ENCODE measurements around the gene JPH4. TPM values are rescaled to one million over a fixed set of nuclear protein-coding genes. Genes with fewer than 3 reads are reported as not detected.
A peak's percentile ranks its signal among the peaks of the same experiment; 100 is the strongest.
"Not testable (repeated sequence)": the region's sequence is repeated elsewhere in the genome, so short reads cannot be mapped to it uniquely, and the experiment has no call there.

The JPH4 gene
- total and polyA plus RNA-seq, 8 donors: 0.15 to 1.1 (median 0.47) TPM; not detected in 2

- peaks cover 0 to 10% (median 2%) of the 10 kb centered on the region in 4 donors for H3K4me1 ChIP-seq
- TF ChIP-seq POLR2A (IDR thresholded peaks at IDR 0.05) (no peak), CTCF (IDR thresholded peaks at IDR 0.05) (peak in 5 of 7 experiments; percentile 49 to 74 (median 70))
- peak in 1 of 2 donors; percentile 80 for DNase-seq
- no peaks in the 10 kb centered on the region for H3K27me3 ChIP-seq
- H3K36me3 ChIP-seq: peaks cover 0 to 5% (median 3%) of the 10 kb centered on the region in 4 donors
- H3K9me3 ChIP-seq: no peaks in the 10 kb centered on the region
- 33 to 43% (median 36%) methylated on average over 10 of the region's 10 CpGs for WGBS, 5 donors
- no peak overlapping the region for H3K4me3 ChIP-seq
- intact Hi-C loops (cut with DNase I; ENCODE audit: low total_unique reads): no loop called here
- H3K27ac ChIP-seq: no peak overlapping the region
Observed at GRCh38 chr14:23539248-23540140, 39.1 kb downstream of the JPH4 start.

GRCh38 chr14:23538785-23539184, 39.8 kb downstream of the JPH4 start:
- Histone ChIP-seq H3K4me1 (peaks cover 0 to 10% (median 0%) of the 10 kb centered on the region in 4 donors), H3K9me3 (no peaks in the 10 kb centered on the region), H3K27me3 (no peaks in the 10 kb centered on the region), H3K27ac (no peak overlapping the region), H3K36me3 (peaks cover 0 to 11% (median 5%) of the 10 kb centered on the region in 4 donors), H3K4me3 (no peak overlapping the region)
- DNase-seq: peak in 1 of 2 donors; percentile 65
- intact Hi-C loops (cut with DNase I; ENCODE audit: low total_unique reads): no loop called here
- 44 to 55% (median 49%) methylated on average over 7 of the region's 7 CpGs for WGBS, 5 donors
- TF ChIP-seq POLR2AphosphoS5 (IDR thresholded peaks at IDR 0.05) (no peak), EP300 (IDR thresholded peaks at IDR 0.05) (no peak), POLR2A (IDR thresholded peaks at IDR 0.05) (no peak), CTCF (IDR thresholded peaks at IDR 0.05) (no peak)

- H3K36me3 ChIP-seq: peaks cover 0 to 11% (median 5%) of the 10 kb centered on the region in 4 donors
- TF ChIP-seq POLR2AphosphoS5 (IDR thresholded peaks at IDR 0.05): no peak
- no peak for TF ChIP-seq POLR2A (IDR thresholded peaks at IDR 0.05)
- TF ChIP-seq CTCF (IDR thresholded peaks at IDR 0.05): no peak
- TF ChIP-seq EP300 (IDR thresholded peaks at IDR 0.05): no peak
- H3K4me1 ChIP-seq: peaks cover 0 to 10% (median 0%) of the 10 kb centered on the region in 4 donors
- 67 to 74% (median 71%) methylated on average over 10 of the region's 10 CpGs for WGBS, 5 donors
- intact Hi-C loops (cut with DNase I; ENCODE audit: low total_unique reads): no loop called here
- no peaks in the 10 kb centered on the region for H3K9me3 ChIP-seq
- DNase-seq: no peak
- H3K4me3 ChIP-seq: no peak overlapping the region
- H3K27me3 ChIP-seq: no peaks in the 10 kb centered on the region
- no peak overlapping the region for H3K27ac ChIP-seq
Observed at GRCh38 chr14:23538050-23538718, 40.4 kb downstream of the JPH4 start.

GRCh38 chr14:23537351-23538049, 41.1 kb downstream of the JPH4 start:
- H3K9me3 ChIP-seq: no peaks in the 10 kb centered on the region
- 56 to 67% (median 62%) methylated on average over 12 to 13 of the region's 13 CpGs for WGBS, 5 donors
- DNase-seq: no peak
- TF ChIP-seq EP300 (IDR thresholded peaks at IDR 0.05) (no peak), POLR2AphosphoS5 (IDR thresholded peaks at IDR 0.05) (no peak), POLR2A (IDR thresholded peaks at IDR 0.05) (no peak), CTCF (IDR thresholded peaks at IDR 0.05) (no peak)
- H3K27me3 ChIP-seq: no peaks in the 10 kb centered on the region
- H3K27ac ChIP-seq: no peak overlapping the region
- peaks cover 0 to 11% (median 5%) of the 10 kb centered on the region in 4 donors for H3K36me3 ChIP-seq
- H3K4me3 ChIP-seq: no peak overlapping the region
- H3K4me1 ChIP-seq: peaks cover 0 to 10% (median 0%) of the 10 kb centered on the region in 4 donors
- intact Hi-C loops (cut with DNase I; ENCODE audit: low total_unique reads): no loop called here

- H3K4me1 ChIP-seq; DNase-seq; intact Hi-C loops (cut with DNase I; ENCODE audit: low total_unique reads); H3K27ac ChIP-seq; H3K4me3 ChIP-seq; H3K9me3 ChIP-seq; H3K27me3 ChIP-seq: not testable (repeated sequence)
- peaks cover 0 to 11% (median 5%) of the 10 kb centered on the region in 4 donors for H3K36me3 ChIP-seq
- WGBS, 5 donors: 88 to 93% (median 90%) methylated on average over 6 of the region's 6 CpGs
Observed at GRCh38 chr14:23536906-23537305, 41.7 kb downstream of the JPH4 start.

Data from stomach (tissue), 9 donors.